ENCODE measurements around the gene KCND1. TPM values are rescaled to one million over a fixed set of nuclear protein-coding genes. Genes with fewer than 3 reads are reported as not detected.

The KCND1 gene
- total RNA-seq, 1 donor from 2014 or later, result 6.0 TPM

DNA sequence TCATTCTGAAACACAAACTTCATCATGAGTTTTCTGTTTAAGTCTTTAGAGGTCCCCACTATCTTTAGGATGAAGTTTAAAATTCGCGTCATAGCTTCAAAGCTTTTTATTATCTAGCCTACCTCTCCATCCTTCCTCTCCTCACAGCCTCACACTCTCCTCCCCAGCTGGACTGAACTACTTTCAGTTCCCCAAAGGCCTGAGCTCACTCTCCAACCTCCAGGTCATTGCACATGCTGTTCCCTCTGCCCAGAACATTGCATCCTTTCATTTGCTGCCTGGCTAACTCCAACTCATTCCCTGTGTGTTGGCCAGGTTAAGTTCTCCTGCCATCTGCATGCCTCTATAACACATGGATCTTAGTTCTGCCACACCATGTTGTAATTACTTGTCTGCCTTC is 11.4 kb downstream of the KCND1 start:
- H3K36me3 Mint-ChIP-seq (ENCODE audit: low read depth, unreplicated experiment), result peaks cover 3% of the 10 kb centered on the region
- DNase-seq (ENCODE audit: low spot score), result no peak
- H3K9me3 Mint-ChIP-seq (ENCODE audit: unreplicated experiment), result no peaks in the 10 kb centered on the region
- H3K27me3 Mint-ChIP-seq (ENCODE audit: unreplicated experiment), result peaks cover 7% of the 10 kb centered on the region
- TF ChIP-seq, protein P1, sequence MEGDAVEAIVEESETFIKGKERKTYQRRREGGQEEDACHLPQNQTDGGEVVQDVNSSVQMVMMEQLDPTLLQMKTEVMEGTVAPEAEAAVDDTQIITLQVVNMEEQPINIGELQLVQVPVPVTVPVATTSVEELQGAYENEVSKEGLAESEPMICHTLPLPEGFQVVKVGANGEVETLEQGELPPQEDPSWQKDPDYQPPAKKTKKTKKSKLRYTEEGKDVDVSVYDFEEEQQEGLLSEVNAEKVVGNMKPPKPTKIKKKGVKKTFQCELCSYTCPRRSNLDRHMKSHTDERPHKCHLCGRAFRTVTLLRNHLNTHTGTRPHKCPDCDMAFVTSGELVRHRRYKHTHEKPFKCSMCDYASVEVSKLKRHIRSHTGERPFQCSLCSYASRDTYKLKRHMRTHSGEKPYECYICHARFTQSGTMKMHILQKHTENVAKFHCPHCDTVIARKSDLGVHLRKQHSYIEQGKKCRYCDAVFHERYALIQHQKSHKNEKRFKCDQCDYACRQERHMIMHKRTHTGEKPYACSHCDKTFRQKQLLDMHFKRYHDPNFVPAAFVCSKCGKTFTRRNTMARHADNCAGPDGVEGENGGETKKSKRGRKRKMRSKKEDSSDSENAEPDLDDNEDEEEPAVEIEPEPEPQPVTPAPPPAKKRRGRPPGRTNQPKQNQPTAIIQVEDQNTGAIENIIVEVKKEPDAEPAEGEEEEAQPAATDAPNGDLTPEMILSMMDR (IDR thresholded peaks at IDR 0.05; ENCODE audit: unreplicated experiment), result no peak
- H3K27ac Mint-ChIP-seq (ENCODE audit: unreplicated experiment), result peak overlapping the region; percentile 8
- H3K4me1 Mint-ChIP-seq (ENCODE audit: unreplicated experiment), result peaks cover 8% of the 10 kb centered on the region
- H3K4me3 Mint-ChIP-seq (ENCODE audit: unreplicated experiment), result peak overlapping the region; percentile 44

DNA sequence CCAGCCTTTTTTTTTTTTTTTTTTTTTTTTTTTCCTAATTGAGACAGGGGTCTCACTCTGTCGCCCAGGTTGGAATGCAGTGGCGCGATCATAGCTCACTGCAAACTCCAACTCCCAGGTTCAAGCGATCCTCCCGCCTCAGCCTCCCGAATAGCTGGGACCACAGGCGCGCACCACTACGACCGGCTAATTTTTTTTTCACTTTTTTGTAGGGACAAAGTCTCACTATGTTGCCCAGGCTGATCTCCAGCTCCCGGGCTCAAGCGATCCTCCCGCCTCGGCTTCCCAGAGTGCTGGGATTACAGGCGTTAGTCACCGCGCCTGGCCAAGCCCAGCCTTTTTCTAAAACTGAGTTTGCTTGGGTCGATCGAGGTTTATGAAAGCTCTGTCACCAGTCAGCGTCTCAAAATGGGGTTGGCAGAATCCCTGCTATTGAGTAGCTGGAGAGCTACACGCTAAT is 13.0 kb downstream of the KCND1 start:
- TF ChIP-seq, protein P1 (IDR thresholded peaks at IDR 0.05; ENCODE audit: unreplicated experiment), result no peak
- Mint-ChIP-seq H3K4me3 (ENCODE audit: unreplicated experiment) (peak overlapping the region; percentile 99), H3K36me3 (ENCODE audit: low read depth, unreplicated experiment) (peaks cover under 1% of the 10 kb centered on the region), H3K27ac (ENCODE audit: unreplicated experiment) (peak overlapping the region; percentile 100), H3K4me1 (ENCODE audit: unreplicated experiment) (peaks cover 8% of the 10 kb centered on the region), H3K9me3 (ENCODE audit: unreplicated experiment) (no peaks in the 10 kb centered on the region), H3K27me3 (ENCODE audit: unreplicated experiment) (peaks cover 7% of the 10 kb centered on the region)
- DNase-seq (ENCODE audit: low spot score), result peak; percentile 6

DNA sequence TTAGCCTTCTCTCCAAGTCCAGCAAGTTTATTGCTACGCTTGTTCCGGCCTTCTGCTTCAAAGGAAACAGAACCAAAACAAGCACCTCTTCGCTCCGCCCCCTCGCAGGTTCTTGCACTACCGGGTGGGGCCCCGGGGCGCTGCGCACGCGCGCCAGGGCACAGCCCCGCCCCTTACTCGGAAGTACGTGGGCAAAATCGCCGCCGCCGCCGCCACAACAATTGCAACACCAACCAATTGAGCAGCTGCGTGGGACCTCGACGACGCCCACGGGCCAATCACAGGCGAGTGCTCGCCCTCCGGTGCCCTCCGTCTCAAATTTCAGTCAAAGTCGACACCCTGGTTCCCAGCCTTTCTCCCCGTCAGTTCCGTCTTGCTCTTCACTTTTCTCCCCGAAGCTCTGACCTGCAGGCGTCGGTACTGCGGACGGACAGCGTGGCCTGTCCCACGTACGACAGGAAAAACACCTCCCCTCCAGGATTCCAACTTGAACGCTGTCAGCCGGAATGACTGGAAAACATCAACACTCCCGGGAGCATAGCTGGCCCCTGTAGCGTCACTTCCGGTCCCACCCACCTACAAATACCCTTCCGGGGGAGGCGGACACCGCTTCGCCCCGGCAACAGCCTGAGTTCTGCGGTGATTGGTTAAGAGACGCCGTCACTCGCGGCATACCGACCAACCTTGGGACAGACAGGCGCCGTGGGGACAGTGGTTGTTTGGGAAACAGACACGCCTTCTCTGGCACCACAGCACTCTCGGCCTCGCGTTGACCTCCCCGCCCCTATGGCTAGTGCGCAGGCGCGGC is 13.6 kb downstream of the KCND1 start:
- peaks cover 8% of the 10 kb centered on the region for H3K4me1 Mint-ChIP-seq (ENCODE audit: unreplicated experiment)
- peak; percentile 84 for DNase-seq (ENCODE audit: low spot score)

DNA sequence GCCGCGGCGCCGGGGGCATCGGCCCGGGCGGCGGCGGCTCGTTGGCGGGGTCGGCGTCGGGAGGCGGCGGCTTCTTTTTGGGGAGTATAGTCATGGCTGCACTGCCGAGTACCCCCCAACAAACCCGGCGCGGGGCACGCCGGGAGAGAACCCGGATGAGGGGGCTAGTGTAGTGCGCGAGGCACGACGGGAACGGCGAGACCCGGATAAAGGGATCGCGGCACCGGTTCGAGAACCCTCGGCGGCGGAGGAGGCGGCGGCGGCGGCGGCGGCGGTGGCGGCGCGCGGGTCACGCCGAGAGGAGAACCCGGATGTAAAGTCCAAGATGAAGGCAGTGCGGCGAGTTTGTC is 14.2 kb downstream of the KCND1 start, which contains the start of gene OTUD5:
TSS of gene OTUD5 (minus strand) at position 131 of the 350 bp plus-strand sequence. CDS start at position 94, 37 bp downstream.
- H3K36me3 Mint-ChIP-seq (ENCODE audit: low read depth, unreplicated experiment), result no peaks in the 10 kb centered on the region
- H3K9me3 Mint-ChIP-seq (ENCODE audit: unreplicated experiment), result no peaks in the 10 kb centered on the region
- peak within 1 kb of the TSS; percentile 99 for H3K4me3 Mint-ChIP-seq (ENCODE audit: unreplicated experiment)
- peak; percentile 39 for DNase-seq (ENCODE audit: low spot score)
- peaks cover 7% of the 10 kb centered on the region for H3K27me3 Mint-ChIP-seq (ENCODE audit: unreplicated experiment)
- peak within 1 kb of the TSS; percentile 100 for H3K27ac Mint-ChIP-seq (ENCODE audit: unreplicated experiment)
- H3K4me1 Mint-ChIP-seq (ENCODE audit: unreplicated experiment), result peaks cover 8% of the 10 kb centered on the region
- TF ChIP-seq, protein P1 (IDR thresholded peaks at IDR 0.05; ENCODE audit: unreplicated experiment), result no peak

More for the DNA sequence above, 13.6 kb downstream of the KCND1 start:
- Mint-ChIP-seq H3K27me3 (ENCODE audit: unreplicated experiment) (peaks cover 7% of the 10 kb centered on the region), H3K9me3 (ENCODE audit: unreplicated experiment) (no peaks in the 10 kb centered on the region), H3K36me3 (ENCODE audit: low read depth, unreplicated experiment) (no peaks in the 10 kb centered on the region), H3K4me3 (ENCODE audit: unreplicated experiment) (peak overlapping the region; percentile 99), H3K27ac (ENCODE audit: unreplicated experiment) (peak overlapping the region; percentile 100)
- TF ChIP-seq, protein P1 (IDR thresholded peaks at IDR 0.05; ENCODE audit: unreplicated experiment), result no peak

Data from endothelial cell (in vitro differentiated cells).